Muscle layer of colon (tissue), 2 donors: Measurements from ENCODE around the gene TLN1.

ENCODE experiments used
- H3K27ac ChIP-seq: one replicate; pipeline ENCODE4 v1.7.0; 2013; ENCODE audit warnings: low read depth, mild to moderate bottlenecking, low read length, moderate library complexity
- H3K27me3 ChIP-seq, 2 donors: one replicate each; pipeline ENCODE4 v1.7.0; 2013; ENCODE audit warnings: low read length in 2 of 2, mild to moderate bottlenecking in 2 of 2; ENCODE audit not compliant: insufficient read depth in 2 of 2, control insufficient read depth in 1 of 2
- H3K36me3 ChIP-seq: one replicate; pipeline ENCODE4 v1.7.0; 2013; ENCODE audit warnings: mild to moderate bottlenecking, low read length; ENCODE audit not compliant: insufficient read depth
- H3K4me1 ChIP-seq: one replicate; pipeline ENCODE4 v1.7.0; 2013; ENCODE audit warnings: mild to moderate bottlenecking, low read length; ENCODE audit not compliant: insufficient read depth
- H3K4me3 ChIP-seq, 2 donors: one replicate each; pipeline ENCODE4 v1.7.0; 2013; ENCODE audit warnings: low read length in 2 of 2, low read depth in 1 of 2, mild to moderate bottlenecking in 1 of 2, moderate library complexity in 1 of 2
- H3K9ac ChIP-seq: one replicate; pipeline ENCODE4 v1.7.0; 2013; ENCODE audit warnings: low read length
- H3K9me3 ChIP-seq: one replicate; pipeline ENCODE4 v1.7.0; 2013; ENCODE audit warnings: mild to moderate bottlenecking, low read length
- donor health status: abdominal sarcoma.
- donor health status: Adenocarcinoma of cecum.

The TLN1 gene

GRCh38 chr9:35679766-35680330, 52.1 kb downstream of the TLN1 start:
- Histone ChIP-seq H3K4me1 (peaks cover 47% of the 10 kb centered on the region), H3K27ac (no peak overlapping the region)

GRCh38 chr9:35679091-35679490, 52.9 kb downstream of the TLN1 start:
- Histone ChIP-seq H3K9ac (no peak overlapping the region), H3K4me1 (peaks cover 43% of the 10 kb centered on the region), H3K27me3 (no peaks in the 10 kb centered on the region), H3K9me3 (no peaks in the 10 kb centered on the region), H3K27ac (no peak overlapping the region), H3K36me3 (peaks cover 26% of the 10 kb centered on the region), H3K4me3 (no peak overlapping the region)

More at GRCh38 chr9:35679766-35680330, 52.1 kb downstream of the TLN1 start:
- H3K9ac ChIP-seq = no peak overlapping the region
- no peak overlapping the region for H3K4me3 ChIP-seq
- peaks cover 34% of the 10 kb centered on the region for H3K36me3 ChIP-seq
- H3K27me3 ChIP-seq = no peaks in the 10 kb centered on the region
- no peaks in the 10 kb centered on the region for H3K9me3 ChIP-seq

GRCh38 chr9:35675732-35676392, 56.1 kb downstream of the TLN1 start:
- Histone ChIP-seq H3K9me3 (no peaks in the 10 kb centered on the region), H3K4me1 (peaks cover 33% of the 10 kb centered on the region), H3K4me3 (peak overlapping the region; percentile 28 to 53), H3K36me3 (no peaks in the 10 kb centered on the region), H3K27me3 (no peaks in the 10 kb centered on the region), H3K27ac (no peak overlapping the region), H3K9ac (no peak overlapping the region)

GRCh38 chr9:35675204-35675603, 56.8 kb downstream of the TLN1 start:
- no peak overlapping the region for H3K9ac ChIP-seq
- H3K9me3 ChIP-seq = no peaks in the 10 kb centered on the region
- peak overlapping the region in 1 of 2 donors; percentile 53 for H3K4me3 ChIP-seq
- H3K27ac ChIP-seq = no peak overlapping the region
- peaks cover 26% of the 10 kb centered on the region for H3K4me1 ChIP-seq
- no peaks in the 10 kb centered on the region for H3K27me3 ChIP-seq
- no peaks in the 10 kb centered on the region for H3K36me3 ChIP-seq

GRCh38 chr9:35674025-35674361, 58.0 kb downstream of the TLN1 start:
- Histone ChIP-seq H3K4me3 (no peak overlapping the region), H3K36me3 (no peaks in the 10 kb centered on the region), H3K4me1 (peaks cover 24% of the 10 kb centered on the region), H3K9ac (no peak overlapping the region), H3K9me3 (no peaks in the 10 kb centered on the region), H3K27me3 (no peaks in the 10 kb centered on the region), H3K27ac (no peak overlapping the region)

GRCh38 chr9:35673132-35674024, 58.6 kb downstream of the TLN1 start, which contains the start of gene CA9:
Gene CA9, plus strand, starts transcription at chr9:35673928. Its CDS starts 32 bp downstream, at chr9:35673960.
- Histone ChIP-seq H3K9ac (no peak within 1 kb of the TSS), H3K9me3 (no peaks in the 10 kb centered on the region), H3K27ac (peak within 1 kb of the TSS; percentile 14), H3K27me3 (no peaks in the 10 kb centered on the region), H3K4me3 (no peak within 1 kb of the TSS), H3K36me3 (no peaks in the 10 kb centered on the region), H3K4me1 (peaks cover 24% of the 10 kb centered on the region)

- no peak overlapping the region for H3K9ac ChIP-seq
- no peak overlapping the region for H3K27ac ChIP-seq
These were observed 62.5 kb downstream of the TLN1 start for GRCh38 chr9:35669331-35670145.

GRCh38 chr9:35667939-35668338, 64.1 kb downstream of the TLN1 start:
- H3K36me3 ChIP-seq = no peaks in the 10 kb centered on the region
- H3K4me1 ChIP-seq = peaks cover 9% of the 10 kb centered on the region
- no peak overlapping the region for H3K4me3 ChIP-seq
- H3K9ac ChIP-seq = no peak overlapping the region
- H3K27me3 ChIP-seq = no peaks in the 10 kb centered on the region
- H3K9me3 ChIP-seq = no peaks in the 10 kb centered on the region
- H3K27ac ChIP-seq = no peak overlapping the region

More at GRCh38 chr9:35669331-35670145, 62.5 kb downstream of the TLN1 start:
- Histone ChIP-seq H3K4me3 (no peak overlapping the region), H3K36me3 (no peaks in the 10 kb centered on the region), H3K27me3 (no peaks in the 10 kb centered on the region), H3K9me3 (no peaks in the 10 kb centered on the region), H3K4me1 (peaks cover 20% of the 10 kb centered on the region)

GRCh38 chr9:35666549-35666948, 65.4 kb downstream of the TLN1 start:
- H3K36me3 ChIP-seq = no peaks in the 10 kb centered on the region
- H3K27ac ChIP-seq = no peak overlapping the region
- no peak overlapping the region for H3K4me3 ChIP-seq
- no peaks in the 10 kb centered on the region for H3K27me3 ChIP-seq
- H3K4me1 ChIP-seq = peaks cover 19% of the 10 kb centered on the region
- H3K9me3 ChIP-seq = no peaks in the 10 kb centered on the region
- H3K9ac ChIP-seq = no peak overlapping the region

- peaks cover 19% of the 10 kb centered on the region for H3K4me1 ChIP-seq
- no peak overlapping the region for H3K9ac ChIP-seq
These were observed 66.0 kb downstream of the TLN1 start for GRCh38 chr9:35666045-35666444.

GRCh38 chr9:35665471-35665818, 66.5 kb downstream of the TLN1 start:
- Histone ChIP-seq H3K9me3 (no peaks in the 10 kb centered on the region), H3K9ac (no peak overlapping the region), H3K36me3 (peaks cover 10% of the 10 kb centered on the region), H3K27me3 (no peaks in the 10 kb centered on the region), H3K4me1 (peaks cover 25% of the 10 kb centered on the region), H3K4me3 (peak overlapping the region; percentile 25 to 59), H3K27ac (peak overlapping the region; percentile 76)

More at GRCh38 chr9:35666045-35666444, 66.0 kb downstream of the TLN1 start:
- no peak overlapping the region for H3K27ac ChIP-seq
- H3K27me3 ChIP-seq = no peaks in the 10 kb centered on the region
- H3K36me3 ChIP-seq = peaks cover 4% of the 10 kb centered on the region
- H3K4me3 ChIP-seq = no peak overlapping the region
- H3K9me3 ChIP-seq = no peaks in the 10 kb centered on the region
